Measurements from ENCODE around the gene P2RY11.

The P2RY11 gene

GRCh38 chr19:10113964-10114650, 2.6 kb downstream of the P2RY11 start:
- DNase-seq (ENCODE audit: low spot score): no peak

DNA sequence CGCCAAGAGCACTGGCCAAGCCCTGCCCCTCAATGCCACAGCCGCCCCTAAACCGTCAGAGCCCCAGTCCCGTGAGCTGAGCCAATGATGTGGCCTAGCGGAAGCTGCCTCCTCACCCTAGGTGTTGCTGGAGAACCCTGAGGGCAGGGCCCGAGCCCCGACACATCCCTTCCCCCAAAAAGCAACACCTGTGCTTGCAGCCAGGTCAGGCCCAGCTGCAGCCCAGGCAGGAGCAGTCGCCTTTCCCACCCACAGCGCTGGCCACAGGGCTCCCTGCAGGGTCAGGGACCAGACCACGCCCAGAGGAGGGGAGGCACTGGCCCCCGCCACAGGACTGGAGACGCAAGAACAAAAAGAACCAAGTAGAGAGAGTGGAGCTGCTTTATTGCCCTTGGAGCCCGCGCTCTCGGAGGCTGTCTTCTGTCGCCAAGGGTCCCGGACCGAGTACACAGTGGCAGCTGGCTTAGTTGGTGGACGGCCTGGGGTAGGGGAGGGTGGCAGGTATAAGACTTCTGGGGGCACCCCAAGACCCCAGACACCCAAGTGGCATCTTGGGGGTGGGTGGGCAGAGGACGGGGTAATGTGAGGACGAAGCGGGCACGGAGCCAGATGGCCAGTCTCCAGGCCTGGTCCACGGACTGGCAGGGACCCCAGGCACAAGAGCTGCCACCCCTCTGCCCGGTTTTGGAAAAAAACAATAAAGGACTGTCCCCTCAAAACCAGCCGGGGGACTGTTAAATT, 3.3 kb downstream of the P2RY11 start:
- DNase-seq (ENCODE audit: low spot score): no peak

DNA sequence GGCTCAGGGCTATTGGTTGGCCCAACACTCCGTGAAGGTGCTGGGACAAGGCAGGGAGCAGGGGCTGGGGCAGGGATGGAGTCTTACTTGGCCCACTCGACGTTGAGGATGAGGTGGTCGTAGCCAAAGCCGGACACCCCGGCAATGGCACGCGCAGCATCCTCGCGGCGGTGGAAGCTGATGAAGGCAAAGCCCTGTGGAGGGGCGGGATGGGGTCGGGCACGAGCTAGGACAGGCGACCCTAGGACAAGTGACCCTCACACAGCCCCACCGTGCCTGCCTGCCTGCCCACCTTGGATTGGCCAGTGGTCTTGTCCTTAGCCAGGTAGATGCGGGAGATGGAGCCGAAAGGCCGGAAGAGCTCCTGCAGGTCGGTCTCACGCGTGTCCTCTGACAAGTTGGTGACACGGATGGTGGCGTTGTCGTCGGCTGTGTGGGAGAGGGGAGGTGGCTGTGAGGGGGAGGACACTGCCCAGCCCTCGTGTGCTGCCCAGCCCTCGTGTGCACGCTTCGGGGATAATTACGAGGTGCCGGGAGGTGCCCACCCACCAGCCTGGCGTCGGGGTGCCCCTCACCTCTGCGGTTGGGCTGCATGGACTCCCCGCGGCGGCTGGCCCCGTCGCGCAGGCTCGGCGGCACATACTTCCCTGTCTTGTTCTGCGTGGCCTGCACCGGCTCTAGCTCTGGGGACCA, 4.0 kb downstream of the P2RY11 start:
- DNase-seq (ENCODE audit: low spot score): no peak

GRCh38 chr19:10116085-10116865, 4.8 kb downstream of the P2RY11 start:
- DNase-seq (ENCODE audit: low spot score): no peak

- no peak for DNase-seq (ENCODE audit: low spot score)
Measured at GRCh38 chr19:10116866-10117616, 5.5 kb downstream of the P2RY11 start.

- DNase-seq (ENCODE audit: low spot score): no peak
Measured at GRCh38 chr19:10118960-10119359, 7.5 kb downstream of the P2RY11 start.

DNA sequence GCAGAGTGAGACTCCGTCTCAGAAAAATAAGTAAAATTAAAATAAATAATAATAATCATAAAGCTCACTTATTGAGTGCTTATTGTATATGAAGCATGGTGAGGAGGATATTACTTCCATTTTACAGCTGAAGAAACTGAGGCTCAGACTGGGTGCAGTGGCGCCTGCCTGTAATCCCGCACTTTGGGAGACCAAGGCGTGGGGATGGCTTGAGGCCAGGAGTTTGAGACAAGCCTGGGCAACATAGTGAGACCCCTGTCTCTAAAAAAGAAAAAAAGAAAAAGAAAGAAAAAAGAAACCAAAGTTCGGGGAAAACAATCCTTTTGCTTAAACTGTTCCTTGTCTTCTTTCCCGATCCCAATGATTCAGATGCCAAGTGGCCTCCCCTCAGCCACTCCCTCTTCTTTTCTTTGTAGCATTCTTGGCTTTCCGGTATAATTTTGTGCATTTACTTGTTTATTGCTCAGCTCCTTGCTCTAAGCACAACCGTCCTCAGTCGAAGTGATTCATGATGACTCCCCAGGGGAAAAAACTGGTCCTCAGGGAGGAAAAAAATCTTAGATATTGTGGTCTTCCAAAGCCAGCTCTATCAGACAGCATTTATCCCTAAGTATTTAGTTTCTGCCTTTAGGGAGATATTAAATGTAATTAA, 9.2 kb downstream of the P2RY11 start:
- DNase-seq (ENCODE audit: low spot score): peak; percentile 73

DNA sequence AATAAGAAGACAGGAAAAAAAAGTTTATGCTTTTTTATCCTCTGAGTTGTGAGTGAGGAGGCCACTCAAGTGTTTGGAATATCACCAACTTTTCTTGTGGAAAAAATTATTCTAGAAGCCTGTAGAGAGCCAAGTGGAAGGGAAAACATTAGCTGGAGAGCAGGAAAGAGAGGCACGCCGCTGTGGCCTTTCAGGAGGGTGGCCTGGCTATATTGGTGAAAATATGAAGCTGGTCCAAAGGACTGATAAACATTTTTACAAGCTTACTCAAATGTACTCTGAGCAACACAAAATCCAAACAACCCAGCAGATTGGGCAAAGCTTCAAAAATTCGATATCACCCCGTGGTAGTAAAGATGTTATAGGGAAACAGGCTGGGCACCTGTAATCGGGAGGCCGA, 10.6 kb downstream of the P2RY11 start:
- no peak for DNase-seq (ENCODE audit: low spot score)

DNA sequence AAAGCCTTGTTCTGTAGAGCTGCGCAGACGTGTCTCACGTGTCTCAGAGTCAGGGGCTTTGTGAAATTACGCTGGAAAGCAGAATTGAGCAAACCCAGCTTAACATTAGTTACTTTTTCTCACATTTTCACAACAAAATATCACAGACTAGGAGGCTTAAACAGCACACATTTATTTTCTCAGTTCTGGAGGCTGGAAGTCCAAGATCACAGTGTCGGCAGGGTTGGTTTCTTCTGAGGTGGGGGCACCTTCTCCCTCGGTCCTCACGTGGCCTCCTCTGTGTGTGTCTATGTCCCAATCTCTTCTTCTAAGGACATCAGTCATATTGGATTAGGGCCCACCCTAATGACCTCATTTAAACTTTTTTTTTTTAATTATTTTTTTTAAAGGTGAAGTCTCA, 12.9 kb downstream of the P2RY11 start:
- DNase-seq (ENCODE audit: low spot score): no peak

GRCh38 chr19:10126213-10126639, 14.7 kb downstream of the P2RY11 start:
- DNase-seq (ENCODE audit: low spot score): no peak

DNA sequence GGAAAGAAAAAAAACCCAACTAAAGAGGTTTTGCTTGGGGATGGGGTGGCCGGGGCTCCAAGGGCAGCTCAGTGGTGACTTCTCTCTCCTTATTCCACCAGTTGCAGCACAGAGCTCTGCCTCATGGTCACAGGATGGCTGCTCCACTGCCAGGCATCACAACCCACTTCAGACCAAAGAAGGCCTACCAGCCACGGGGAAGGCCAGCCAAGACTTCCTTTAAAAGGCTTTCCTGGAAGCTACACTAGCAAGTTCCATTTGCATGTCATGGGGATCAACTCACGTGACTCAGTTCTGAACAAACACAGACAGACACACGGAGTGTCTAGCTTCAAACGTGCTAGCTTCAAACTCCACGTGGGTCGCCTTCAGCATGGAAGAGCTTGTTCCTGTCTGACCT, 21.4 kb downstream of the P2RY11 start:
- no peak for DNase-seq (ENCODE audit: low spot score)

- no peak for DNase-seq (ENCODE audit: low spot score)
Measured at GRCh38 chr19:10133596-10133995, 22.1 kb downstream of the P2RY11 start.

DNA sequence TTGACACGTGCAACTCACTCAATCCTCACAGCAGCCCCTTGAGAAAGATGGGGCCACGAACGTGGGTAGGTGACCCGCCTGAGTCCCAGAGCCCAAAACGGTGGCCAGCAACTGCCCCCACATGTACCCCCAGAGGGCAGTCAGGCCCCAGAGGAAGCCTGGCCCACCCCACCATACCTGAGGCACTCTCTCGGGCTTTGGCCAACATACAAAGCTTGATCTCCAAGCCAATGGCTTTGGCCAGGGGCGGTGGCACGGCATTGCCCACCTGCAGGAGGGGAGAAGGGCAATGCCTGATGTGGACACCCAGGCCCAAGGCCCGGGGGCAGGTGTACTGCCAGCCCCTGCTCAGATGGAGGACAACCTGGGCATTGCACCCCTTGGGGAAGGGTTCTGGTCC, 22.5 kb downstream of the P2RY11 start:
- DNase-seq (ENCODE audit: low spot score): no peak

DNA sequence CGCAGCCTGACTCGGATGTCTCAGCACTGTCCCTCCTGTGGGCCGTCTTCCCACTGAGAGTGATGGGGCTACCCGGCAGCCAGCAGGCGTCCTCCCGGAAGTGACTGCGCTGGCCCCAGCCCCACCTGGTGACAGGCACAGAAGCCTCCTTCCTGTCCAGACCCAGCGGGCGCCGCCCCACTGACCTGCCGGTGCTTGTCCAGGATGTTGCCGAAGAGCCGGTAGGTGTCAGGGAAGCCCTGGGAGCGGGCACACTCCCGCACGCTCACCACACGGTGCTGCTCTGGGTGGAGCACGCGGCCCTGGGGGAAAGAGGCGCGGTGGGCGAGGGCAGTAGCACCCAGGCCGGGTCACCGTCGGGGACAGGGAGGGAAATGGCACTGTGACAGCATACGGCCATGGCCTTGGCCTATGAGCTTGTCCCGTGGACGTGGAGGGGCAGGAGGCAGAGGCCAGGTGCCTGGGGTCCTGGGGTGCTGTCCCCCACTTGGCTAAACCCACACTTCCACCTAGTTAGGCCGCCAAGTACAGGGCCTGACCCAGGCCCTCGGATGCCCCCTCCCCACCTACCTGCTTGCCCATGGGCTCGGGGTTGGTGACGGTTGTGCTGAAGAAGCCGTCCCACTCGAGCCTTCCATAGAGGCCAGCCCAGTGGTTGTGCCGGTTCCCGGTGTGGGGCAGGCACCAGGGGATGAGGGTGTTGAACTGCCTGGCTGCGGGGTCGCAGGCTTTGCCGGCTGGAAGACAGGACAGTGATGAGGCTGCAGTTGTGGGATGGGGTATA, 24.2 kb downstream of the P2RY11 start:
- DNase-seq (ENCODE audit: low spot score): no peak

DNA sequence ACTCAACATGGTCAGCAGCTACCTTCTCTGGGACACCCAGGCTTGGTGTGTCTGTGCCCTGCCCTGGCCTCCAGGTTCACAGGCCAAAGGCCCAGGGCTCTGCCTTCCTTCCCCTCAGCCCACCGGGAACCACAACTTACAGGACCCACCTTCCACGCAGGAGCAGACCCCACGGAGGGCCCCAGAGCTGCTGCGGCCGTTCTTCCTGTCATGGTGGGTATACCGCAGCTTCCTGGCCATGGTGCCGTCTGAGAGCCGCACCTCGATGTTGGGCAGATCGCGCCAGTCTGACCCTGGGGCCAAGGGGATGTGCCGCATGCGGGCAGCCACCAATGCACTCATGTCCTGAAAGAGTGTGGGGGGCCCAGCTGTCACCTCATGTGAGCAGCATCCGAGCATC, 25.4 kb downstream of the P2RY11 start:
- DNase-seq (ENCODE audit: low spot score): no peak

DNA sequence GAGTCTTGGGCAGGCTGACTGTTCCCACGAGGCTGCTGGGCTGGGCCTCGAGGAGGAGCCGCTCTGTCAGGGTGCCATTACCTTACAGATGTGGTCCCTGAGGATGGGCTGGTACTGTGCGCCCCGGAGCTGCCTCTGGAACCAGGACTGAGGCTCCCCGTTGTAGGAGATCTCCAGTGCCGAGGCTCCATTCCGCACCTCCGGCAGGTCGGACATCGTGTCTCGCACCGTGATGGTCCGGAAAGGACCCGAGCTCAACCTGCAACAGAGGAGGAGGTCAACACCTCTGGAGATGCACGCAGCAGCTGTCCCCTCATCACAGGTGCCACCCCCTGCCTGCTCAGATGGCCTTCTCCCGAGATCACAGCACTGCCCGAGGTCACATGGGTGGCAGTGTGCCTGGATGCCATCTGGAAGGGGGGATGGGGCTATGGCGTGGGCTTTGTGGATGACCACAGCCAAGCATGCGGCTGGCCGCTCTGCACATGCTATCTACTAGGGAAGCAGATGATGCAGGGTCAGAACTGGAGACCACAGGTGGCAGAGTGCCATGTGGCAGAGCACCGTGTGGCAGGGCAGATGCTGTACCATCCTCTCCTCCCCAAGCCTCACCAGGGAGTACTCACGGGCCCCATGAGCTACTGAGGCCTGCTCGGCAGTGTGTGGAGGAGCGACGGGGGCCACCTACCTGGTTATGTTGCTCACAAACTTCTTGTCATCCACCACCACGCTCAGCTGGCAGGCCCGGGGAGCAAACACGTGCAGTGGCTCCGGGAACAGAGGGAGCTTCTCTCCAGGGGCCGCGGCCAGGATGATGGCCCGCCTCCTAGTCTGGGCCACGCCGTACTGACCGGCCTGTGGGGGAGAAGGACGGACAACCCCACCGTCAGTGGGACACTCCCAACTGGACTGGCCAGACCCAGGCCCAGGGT, 26.5 kb downstream of the P2RY11 start:
- DNase-seq (ENCODE audit: low spot score): no peak

DNA sequence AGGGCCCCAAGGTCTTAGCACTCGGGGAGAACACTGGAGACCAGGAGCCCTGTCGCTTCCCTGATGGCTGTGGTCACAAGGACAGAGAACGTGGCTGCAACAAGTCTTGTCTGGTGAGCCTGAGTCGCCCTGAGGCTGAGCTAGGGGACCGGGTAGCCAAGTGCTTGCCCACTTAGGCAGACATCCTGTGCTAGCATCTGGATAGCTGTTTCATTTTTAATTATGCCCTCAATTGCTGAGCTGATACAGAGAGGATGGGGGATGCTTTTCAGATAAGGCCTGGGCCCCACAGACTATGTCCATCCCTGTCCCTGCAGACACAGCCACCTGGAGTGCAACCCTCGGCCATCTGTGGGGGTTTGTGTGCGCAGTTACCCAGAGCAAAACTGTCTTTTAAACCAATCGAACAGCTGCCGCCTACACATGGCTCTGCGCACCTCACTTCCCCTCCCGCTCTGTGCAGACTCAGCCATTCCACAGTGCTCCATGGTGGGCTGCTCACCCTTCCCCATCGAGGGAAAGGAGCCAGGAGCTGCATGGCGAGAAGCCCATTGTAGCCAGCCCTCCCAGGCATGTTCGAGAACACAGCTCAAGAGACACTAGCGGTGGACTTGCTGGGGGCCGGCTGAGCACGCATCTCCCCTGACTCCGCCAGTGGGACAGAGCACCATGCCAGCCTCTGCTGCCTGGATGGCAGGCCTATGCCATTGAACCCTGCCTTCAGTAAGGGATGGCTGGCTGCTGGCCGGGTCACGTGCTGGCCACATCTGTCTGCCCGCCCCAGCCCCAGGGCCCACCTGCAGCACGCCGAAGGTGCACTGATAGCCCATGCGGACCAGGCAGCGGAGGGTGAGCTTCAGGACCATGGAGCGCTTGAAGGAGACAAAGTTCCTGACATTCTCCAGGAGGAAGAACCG, 27.6 kb downstream of the P2RY11 start:
- no peak for DNase-seq (ENCODE audit: low spot score)

DNA sequence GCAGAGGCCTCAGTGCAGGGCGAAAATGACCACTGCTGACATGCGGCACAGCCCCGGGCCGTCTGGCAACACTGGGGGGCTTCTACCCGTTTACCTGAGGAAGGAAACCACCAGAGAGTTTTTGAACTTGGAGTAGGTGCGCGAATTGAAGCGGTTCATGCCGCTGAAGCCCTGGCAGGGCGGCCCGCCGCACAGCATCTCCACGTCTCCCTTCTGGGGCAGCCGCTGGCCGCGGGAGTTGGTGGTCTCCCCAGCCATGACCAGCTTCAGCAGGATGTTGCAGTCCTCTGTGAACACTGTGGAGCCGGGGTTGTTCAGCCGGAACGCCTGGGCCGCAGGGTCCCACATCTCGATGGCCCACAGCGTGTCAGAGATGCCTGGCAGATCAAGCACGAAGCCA, 28.5 kb downstream of the P2RY11 start:
- no peak for DNase-seq (ENCODE audit: low spot score)
